GM19035 (cell line): ENCODE measurements around the gene SERPINA9.

Experiments used
- ATAC-seq: cut with Tn5 transposase; IDR thresholded peaks from one replicate; pipeline ENCODE4 v1.9.1; 2021; ENCODE audit not compliant: unreplicated experiment

The SERPINA9 gene

GRCh38 chr14:94464290-94464689 lies 11.7 kb downstream of the SERPINA9 start:
- no peak for ATAC-seq

- ATAC-seq: no peak
Measured at GRCh38 chr14:94462763-94463572, 13.0 kb downstream of the SERPINA9 start.

- ATAC-seq: no peak
Measured at GRCh38 chr14:94462219-94462551, 13.8 kb downstream of the SERPINA9 start.

- no peak for ATAC-seq
Measured at GRCh38 chr14:94461526-94462218, 14.3 kb downstream of the SERPINA9 start.

- ATAC-seq: no peak
Measured at GRCh38 chr14:94460631-94461416, 15.2 kb downstream of the SERPINA9 start.

- no peak for ATAC-seq
Measured at GRCh38 chr14:94458558-94459205, 17.3 kb downstream of the SERPINA9 start.

GRCh38 chr14:94458096-94458495 lies 17.9 kb downstream of the SERPINA9 start:
- no peak for ATAC-seq

- ATAC-seq: no peak
Measured at GRCh38 chr14:94455928-94456327, 20.1 kb downstream of the SERPINA9 start.

- no peak for ATAC-seq
Measured at GRCh38 chr14:94451826-94452225, 24.2 kb downstream of the SERPINA9 start.

GRCh38 chr14:94451091-94451771 lies 24.8 kb downstream of the SERPINA9 start:
- no peak for ATAC-seq

- no peak for ATAC-seq
Measured at GRCh38 chr14:94450722-94451090, 25.3 kb downstream of the SERPINA9 start.

- no peak for ATAC-seq
Measured at GRCh38 chr14:94449930-94450329, 26.1 kb downstream of the SERPINA9 start.

GRCh38 chr14:94448071-94448808 lies 27.8 kb downstream of the SERPINA9 start:
- ATAC-seq: no peak

- no peak for ATAC-seq
Measured at GRCh38 chr14:94447206-94447605, 28.8 kb downstream of the SERPINA9 start.

- no peak for ATAC-seq
Measured at GRCh38 chr14:94446126-94446525, 29.9 kb downstream of the SERPINA9 start.

- no peak for ATAC-seq
Measured at GRCh38 chr14:94445003-94445402, 31.0 kb downstream of the SERPINA9 start.

- no peak for ATAC-seq
Measured at GRCh38 chr14:94441531-94442205, 34.3 kb downstream of the SERPINA9 start.

- no peak for ATAC-seq
Measured at GRCh38 chr14:94441130-94441529, 34.9 kb downstream of the SERPINA9 start.

GRCh38 chr14:94439453-94440057 lies 36.4 kb downstream of the SERPINA9 start:
- no peak for ATAC-seq
